GM18909 (cell line): Measurements from ENCODE around the gene IGFBP2.

Source experiments
- ATAC-seq: cut with Tn5 transposase; IDR thresholded peaks from one replicate; pipeline ENCODE4 v1.9.1; 2021; ENCODE audit warnings: mild to moderate bottlenecking; ENCODE audit not compliant: unreplicated experiment, poor library complexity

Gene IGFBP2

DNA sequence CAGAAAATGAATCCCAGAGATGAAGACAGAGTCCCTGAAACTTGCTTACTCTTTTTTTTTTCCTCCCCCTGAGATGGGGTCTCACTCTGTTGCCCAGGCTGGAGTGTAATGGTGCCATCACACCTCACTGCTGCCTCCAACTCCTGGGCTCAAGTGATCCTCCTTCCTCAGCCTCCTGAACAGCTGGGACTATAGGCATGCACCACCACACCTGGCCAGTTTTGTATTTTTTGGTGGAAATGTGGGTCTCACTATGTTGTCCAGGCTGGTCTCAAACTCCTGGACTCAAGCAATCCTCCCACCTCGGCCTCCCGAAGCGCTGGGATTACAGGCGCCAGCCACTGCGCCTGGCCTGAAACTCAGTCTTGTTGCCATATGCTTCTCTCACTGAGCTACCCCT, 27.8 kb downstream of the IGFBP2 start:
- no peak for ATAC-seq

DNA sequence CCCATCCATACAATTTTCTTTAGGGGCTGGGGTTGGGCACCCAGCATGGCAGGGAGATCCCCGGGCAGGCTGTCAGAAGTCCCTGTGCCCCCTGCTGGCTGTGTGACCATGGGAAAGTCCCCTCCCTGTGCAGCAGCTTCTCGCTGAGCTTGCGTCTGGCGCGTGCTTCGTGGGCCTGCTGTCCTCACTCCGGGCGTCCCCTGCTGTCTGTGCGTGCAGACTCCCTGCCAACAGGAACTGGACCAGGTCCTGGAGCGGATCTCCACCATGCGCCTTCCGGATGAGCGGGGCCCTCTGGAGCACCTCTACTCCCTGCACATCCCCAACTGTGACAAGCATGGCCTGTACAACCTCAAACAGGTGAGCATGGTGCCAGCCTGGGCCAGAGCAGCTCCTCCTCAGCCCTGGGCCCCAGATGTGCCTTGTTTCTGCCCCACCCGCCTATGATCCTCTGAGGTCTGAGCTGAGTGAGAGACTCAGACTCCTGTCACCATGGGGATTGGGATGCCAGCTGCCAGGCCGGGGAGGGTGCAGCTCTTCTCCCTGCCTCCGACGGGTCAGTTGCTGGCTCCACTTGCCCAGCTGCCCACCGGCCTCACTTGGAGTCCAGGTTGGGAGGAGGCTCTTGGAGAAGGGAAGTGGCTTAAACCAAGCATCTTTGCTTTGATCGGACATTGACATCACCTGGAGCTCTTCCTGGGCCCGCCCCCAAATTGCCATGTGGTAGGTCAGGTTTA, 28.6 kb downstream of the IGFBP2 start:
- ATAC-seq: no peak

DNA sequence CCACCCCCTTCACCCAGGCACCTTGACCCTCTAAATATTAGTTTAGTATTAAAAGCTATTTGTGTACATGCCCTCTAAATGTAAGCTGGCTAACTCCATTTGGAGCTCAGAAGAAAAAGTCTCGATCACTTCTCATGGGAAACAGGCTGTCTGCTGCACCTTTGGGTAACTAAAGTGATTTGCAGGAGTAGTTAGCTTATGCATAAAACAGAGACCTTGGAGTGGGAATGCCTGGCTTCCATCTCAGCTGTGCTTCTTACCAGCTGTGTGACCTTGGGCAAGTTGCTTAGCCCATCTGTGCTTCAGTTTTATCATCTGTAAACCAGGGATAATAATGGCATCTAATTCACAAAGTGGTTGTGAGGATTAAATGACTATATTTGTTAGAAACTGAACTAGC, 29.9 kb downstream of the IGFBP2 start:
- ATAC-seq: no peak

DNA sequence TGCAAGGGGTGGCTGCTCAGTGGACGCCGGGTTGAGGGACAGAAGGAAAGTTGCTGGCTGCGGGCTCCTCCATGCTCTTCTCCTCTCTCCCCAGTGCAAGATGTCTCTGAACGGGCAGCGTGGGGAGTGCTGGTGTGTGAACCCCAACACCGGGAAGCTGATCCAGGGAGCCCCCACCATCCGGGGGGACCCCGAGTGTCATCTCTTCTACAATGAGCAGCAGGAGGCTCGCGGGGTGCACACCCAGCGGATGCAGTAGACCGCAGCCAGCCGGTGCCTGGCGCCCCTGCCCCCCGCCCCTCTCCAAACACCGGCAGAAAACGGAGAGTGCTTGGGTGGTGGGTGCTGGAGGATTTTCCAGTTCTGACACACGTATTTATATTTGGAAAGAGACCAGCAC, 30.6 kb downstream of the IGFBP2 start:
- ATAC-seq: no peak

DNA sequence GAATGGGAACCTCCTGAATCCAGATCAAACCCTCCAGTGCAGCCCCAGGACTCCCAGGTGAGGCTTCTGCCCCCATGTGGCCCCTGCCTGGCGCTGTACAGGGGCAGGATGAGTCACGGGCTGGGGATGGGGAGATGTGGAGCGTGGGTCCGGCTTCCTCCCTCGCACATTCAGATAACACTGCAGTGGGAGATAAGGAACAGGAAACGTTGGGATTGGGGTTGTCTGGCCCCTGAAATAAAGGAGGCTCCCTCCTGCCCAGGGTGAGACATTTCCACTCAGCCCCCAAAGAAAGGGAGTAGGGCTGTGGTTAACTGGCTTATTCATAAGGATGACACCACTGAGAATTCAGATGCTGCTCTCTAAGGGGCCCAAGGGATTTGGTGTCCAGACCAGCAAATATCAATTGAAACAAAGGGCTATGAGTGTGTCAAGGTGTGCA, 31.4 kb downstream of the IGFBP2 start:
- no peak for ATAC-seq

DNA sequence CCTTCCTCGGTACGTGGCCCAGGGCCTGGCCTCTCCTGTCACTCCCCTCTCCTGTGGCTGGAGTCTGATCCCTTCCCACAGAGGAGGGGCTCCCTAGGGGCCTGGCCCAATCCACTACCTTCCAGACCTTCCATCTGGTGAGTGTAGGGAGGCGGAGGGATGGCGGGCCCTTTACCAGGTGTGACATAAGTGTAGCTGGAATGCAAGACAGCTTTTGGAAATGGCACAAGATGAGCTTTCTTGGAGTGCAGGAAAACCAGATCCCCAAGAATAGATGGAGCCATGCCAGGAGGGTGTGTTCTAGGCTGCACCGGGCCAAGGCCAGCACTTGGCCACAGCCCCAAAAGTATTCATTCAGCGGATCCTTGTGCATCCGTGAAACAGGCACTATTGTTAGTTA, 32.0 kb downstream of the IGFBP2 start:
- no peak for ATAC-seq

DNA sequence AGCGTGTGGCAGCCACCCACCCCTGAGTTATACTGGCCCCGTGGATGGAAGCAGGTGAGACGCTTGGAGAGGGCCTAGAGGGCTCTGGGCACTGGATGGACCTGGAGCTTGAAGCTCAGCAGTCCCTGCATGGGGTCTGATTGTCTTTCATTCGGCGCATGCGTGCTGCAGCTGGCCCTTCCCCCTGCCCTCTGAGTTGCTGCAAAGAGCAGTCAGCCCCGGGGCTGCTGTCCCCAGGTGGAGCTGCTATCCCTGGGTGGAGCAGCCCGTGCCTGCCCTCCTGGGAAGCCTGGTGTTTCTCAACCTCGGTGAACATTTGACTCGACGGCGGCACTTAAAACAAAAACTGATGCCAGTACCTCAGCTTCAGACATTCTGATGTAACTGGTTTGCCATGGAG, 32.5 kb downstream of the IGFBP2 start:
- no peak for ATAC-seq

DNA sequence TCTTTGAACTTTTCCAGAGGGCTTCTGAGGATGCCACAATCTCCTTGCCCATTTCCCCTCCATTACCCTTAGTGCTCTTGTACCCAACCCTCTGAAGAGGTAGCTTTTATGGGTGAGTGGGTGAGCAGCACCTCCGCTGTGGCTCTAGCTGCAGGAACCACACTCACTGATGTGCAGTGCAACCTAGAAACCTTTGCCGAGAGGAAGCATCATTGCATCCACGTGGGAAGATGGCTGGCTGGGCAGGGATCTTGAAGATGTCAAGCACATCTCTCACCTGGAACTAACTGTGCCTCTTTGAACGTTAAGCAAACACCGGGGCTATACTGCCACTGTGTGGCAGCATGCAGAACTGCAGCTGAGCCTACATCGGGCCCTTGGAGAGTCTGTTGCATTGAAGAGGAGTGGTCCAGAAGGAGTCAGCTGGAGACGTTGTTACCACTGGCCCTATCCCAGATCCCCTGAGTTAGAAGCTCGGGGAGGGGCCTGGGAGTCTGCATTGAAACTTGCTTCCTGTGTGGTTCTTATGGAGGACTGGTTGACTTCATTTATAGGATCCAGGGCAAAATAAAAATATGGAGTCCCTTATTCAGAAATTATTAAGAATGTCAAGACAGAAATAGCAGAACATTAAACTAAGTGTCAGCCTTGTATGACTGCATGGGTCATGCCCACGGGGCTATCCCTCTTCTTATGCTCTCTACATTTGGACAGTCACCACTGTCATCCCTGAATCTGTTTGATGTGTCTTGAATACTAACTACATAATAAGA, 33.4 kb downstream of the IGFBP2 start:
- peak; percentile 78 for ATAC-seq

DNA sequence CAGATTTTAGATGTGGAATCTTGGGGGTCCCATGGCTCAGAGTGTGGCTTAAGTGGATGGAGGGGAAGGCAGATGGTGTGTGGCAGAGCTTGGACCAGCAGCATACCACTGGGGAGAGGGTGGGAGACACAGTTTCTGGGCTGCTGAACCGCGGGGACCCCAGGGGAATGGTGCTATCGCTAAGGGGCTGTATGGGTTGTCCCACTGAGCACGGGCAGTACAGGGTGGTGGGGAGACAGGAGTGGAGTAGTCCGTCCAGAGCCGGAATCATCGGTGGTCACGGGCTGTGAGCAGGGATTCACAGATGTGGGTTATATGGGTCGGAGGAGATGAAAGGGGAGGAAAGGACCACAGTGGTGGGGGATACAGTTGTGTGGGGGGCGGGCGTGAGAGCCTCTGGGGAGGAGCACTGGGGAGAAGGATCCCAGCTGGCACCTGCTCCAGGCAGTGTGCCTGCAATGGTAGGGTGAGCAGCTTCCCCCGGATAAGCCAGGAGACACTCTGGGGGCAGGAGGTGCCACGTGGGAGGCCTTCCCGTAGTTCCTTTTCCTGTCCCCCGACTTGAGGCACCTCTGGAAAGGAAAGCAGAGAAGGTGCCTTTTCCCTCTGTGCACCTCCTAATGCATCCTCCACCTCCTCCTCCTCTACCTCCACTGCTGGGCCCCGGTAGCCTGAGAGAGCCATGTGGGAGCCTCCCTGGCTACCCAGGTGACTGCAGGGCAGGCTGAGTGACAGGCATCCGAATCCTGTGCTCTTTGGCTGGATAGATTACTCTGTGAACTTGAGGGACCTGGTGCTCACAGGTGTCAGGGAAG, 37.3 kb downstream of the IGFBP2 start:
- no peak for ATAC-seq

DNA sequence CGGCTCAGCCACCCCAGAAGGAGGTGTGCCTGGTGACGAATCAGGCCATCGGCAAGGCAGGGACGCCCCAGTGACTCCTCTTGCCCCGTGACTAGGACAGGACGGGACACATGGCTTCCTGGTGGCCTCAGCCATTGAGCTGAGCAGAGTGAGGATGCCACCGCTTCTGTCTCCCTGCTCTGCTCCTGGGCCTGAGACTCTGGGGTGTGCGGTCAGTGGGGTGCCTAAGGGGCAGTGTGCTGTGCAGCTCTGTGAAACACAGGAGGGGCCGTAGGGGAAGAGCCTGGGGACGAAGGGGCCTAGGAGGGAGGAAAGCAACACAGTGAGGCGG, 37.8 kb downstream of the IGFBP2 start:
- ATAC-seq: no peak

DNA sequence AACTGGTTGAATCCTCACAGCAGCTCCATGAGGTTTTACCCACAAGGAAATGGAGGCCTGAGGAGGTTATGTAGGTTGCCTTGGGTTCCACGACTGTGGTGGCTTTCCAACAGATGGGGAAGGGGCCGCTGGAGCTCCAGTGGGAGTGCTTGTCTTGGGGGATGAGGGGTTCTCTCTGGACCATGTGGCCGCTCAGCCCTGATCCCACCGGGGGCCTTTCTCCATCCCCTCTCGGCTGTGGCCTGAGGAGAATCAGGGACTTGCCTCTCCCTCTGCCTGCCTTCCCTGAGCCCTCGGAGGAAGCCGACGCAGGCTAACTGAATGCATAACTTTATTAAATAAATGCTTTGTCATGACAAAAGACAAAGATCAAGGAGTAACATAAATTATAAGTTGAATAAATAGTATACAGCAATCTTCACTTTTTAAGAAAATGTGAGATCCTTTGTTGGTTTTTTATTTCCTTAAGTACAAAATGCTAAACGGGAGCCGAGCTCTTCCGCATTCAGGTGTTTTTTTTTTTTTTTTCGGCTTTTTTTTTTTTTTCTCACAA, 38.6 kb downstream of the IGFBP2 start:
- ATAC-seq: no peak

DNA sequence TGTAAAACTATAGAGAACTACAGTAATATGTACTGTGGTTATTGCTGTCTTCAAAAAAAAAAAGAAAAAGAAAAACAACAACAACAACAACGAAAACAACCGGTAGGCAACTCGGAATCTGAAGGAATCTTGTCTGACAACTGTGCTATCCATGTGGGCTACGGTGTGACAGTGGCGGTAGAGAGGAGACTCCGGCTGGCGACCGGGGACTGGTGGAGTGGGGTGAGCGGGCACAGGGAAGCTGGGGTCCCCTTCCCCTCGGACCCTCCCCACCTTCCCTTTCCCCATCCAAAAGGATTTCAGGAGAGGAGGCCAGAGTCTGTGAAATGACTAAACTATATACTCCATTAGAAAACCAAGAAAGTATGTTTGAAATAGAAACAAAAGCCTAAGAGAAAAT, 39.2 kb downstream of the IGFBP2 start:
- no peak for ATAC-seq

DNA sequence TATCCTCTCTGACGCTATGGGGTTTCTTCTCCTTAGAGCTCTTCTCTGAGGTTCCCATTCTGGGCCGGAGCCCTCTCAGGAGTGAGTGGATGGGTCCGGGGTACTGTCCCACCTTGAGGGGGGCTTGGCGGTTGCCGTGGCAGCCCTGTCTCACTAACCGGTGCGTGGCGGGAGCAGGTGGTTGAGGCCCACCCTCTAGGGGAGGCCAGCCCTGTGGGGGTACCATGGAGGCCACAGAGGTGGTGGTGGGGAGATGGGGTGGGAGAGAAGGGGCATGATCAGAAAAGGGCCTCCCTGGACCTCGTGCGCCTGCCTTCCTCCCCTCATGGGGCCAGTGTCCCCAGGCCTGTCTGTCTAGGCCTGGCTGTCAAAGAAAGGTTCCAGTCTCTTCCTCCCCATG, 39.8 kb downstream of the IGFBP2 start:
- ATAC-seq: no peak

DNA sequence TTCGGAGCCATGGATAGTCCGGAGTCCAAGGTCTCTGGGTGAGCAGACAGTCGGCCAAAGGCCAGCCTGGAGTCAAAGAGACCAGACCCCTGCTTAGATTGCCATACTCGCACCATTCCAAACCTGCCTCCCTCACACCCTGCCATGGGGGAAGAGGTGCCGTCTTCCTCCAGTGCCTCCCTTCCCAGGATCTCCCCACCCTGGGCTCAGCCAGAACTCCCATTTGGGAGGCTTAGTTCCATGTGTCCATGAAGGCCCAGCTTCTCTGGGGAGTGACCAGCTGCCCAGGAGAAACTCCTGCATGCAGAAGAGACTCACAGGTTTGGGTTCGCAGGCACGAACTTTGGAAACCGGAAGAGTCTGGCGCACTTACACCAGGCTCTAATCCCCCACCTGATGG, 40.4 kb downstream of the IGFBP2 start:
- no peak for ATAC-seq

DNA sequence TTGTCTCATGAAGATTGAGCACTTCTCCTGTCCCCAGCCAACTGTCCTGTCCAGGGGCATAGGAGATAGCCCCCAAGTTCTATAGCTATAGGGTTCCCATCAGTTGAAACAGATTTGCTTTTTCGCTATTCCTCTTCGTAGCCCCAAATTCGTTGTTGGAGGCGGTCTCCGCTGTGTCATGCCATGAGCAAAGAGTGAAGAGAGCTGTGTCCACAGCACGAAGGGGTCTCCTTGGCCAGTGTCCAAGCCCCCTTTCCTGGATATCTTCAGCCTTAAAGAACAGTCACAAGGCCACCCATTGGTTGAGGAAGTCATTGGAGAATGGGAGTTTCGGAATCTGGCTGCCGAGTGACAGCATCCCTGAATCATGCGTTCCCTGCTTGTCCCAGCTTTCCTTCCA, 41.2 kb downstream of the IGFBP2 start:
- no peak for ATAC-seq

DNA sequence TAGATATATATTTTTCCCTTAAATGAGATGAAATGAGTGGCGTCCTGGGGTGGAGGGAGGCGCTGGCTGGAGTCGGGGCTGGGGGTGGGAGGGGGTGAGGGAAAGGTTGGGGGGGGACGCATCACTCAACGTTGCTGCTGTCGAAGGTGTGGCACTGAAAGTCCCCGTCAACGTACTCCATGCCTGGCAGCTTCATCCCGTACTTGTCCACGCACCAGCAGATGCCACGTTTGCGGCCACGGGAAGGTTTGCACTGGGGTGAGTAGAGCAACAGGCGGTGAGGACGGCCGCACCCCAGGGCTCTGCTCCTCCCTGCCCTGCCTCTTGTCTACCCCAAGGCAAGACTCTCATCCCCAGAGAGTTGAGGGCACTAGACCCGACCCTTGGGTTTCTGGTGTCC, 43.4 kb downstream of the IGFBP2 start:
- ATAC-seq: no peak

DNA sequence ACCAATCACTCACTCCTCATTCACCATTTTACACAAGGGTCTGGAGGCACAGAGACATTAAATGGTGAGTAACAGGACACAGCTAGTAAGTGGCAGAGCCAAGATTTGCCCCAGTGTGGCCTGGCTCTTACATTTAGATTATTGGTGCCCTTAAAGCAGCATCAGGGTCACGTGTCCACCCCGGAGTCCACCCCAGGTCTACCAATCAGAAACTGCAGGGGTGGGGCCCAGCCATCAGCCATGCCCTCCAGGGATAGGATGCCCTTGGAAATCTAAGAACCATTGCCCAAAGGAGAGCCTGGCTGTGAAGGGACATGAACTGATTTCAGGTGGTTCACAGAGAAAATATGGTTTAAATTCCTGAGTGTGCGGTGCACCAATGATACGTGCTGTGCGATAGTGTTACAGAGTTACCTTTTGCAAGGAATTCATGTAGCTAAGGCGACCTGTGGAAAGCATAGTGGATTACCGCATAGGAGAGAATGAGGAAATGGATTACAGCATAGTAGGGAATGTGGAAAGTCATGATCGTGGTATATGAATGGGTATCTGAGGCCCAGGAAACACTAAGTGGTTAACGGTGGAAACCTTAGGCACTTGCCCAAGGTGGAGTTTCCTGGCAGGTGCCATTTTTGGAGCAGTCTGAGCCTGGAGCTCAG, 44.3 kb downstream of the IGFBP2 start:
- no peak for ATAC-seq

DNA sequence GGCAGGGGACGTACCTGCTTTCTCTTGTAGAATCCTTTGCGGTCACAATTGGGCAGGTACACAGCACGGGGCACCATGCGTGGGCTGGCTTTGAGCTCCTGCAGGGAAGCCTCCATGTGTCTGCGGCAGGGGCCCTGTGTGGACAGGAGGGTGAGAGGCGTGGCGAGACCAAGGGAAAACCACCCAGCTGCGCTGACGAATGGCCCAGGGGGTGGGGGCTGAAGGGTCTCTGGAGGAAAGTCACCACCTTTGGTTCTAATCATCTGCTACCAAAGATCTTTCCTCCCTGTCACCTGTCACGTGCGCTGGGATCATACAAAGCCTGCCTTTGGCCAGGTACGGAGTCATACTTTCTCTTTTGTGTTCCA, 44.9 kb downstream of the IGFBP2 start:
- no peak for ATAC-seq

DNA sequence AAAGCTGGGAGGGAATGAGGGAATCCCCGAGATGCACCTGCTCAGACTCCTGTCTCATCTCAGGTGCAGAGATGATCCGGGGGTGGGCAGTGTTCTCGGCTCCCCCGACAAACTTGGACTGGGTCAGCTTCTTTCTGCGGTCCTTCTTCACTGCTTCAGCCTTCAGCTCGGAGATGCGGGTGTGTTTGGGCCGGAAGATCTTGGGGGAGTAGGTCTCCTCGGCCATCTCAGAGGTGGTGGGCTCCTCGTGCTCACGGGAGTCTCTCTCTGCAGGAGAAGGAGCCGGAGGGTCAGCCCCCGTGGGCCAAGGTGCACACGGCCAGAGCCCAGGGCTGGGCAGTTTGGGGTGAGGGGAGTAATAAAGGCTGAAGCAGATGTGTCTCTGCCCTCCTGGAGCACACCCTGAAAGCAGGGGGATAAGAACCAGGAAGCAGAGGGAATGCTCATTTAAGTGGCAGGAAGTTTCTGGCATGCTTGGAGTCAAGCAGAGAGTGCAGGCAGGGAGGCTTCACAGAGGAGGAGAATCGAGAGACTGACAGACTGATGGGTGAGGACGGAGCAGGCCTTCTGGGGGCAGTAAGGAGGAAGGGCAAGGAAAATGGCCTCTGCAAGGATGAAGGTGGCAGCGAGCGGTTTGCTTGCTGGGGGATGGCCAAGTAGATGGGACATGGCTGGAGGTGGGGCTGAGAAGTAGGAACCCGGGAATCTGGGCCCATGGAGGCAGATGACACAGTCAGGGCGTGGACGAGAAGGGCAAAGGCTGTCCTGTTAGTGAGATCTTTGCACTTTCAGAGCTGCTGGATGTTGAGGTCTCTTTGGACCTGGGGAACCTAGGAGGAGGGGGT, 45.8 kb downstream of the IGFBP2 start:
- no peak for ATAC-seq

DNA sequence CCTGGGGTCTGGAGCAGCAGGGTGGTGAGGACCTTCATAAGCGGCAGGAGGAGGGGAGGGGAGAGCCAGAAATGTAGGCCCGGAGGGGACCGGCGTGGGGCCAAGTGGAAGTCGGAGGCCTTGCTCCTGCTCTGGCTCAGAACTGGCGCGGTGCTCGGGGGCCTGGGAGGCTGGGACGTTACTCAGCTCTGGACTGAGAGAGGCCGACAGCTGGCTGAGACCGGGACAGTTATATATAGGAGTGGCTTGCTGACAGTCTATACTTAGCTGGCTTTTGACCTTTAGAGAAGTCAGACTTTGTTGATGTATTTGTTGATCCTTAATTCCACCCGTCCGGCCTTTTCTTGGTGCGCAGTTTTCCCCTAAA, 46.4 kb downstream of the IGFBP2 start:
- ATAC-seq: no peak
